Choroid plexus epithelial cell (primary cell): ENCODE results near the gene EEFSEC.

Source experiments
- DNase-seq: peaks from one replicate; pipeline ENCODE4 v3.0.0-alpha.2; 2010; ENCODE audit warnings: low read depth
- H3K4me3 ChIP-seq: 2 replicates; pipeline ENCODE4 v1.5.1; 2011; ENCODE audit warnings: low read depth, mild to moderate bottlenecking, control low read depth, low read length, moderate library complexity
- TF ChIP-seq, protein P1 (sequence below): conservative IDR thresholded peaks from 2 replicates; pipeline ENCODE4 v1.5.1; 2011; ENCODE audit warnings: low read depth, mild to moderate bottlenecking, control low read depth, inconsistent platforms, low read length, moderate library complexity

Gene EEFSEC

DNA sequence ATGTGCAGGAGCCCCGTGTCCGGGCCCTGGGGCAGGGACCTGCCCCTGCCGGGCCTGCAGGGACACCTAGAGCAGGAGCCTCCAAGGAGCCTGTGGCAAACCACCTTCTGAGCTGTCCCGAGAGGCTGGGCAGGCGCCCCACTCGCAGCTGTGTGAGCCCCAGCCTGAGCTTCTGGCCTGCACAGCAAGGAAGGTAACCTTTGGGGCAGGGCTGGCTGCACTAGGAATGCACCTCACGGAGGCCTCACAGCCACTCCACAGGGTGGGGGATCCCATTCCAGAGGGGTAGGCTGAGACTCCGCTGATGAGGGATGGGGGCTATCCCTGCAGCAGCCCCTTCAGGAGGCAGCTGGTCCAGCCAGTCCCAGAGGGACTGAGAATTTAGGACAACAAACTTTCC lies 245.3 kb downstream of the EEFSEC start:
- DNase-seq = no peak
- H3K4me3 ChIP-seq = no peak overlapping the region
- TF ChIP-seq, protein P1, sequence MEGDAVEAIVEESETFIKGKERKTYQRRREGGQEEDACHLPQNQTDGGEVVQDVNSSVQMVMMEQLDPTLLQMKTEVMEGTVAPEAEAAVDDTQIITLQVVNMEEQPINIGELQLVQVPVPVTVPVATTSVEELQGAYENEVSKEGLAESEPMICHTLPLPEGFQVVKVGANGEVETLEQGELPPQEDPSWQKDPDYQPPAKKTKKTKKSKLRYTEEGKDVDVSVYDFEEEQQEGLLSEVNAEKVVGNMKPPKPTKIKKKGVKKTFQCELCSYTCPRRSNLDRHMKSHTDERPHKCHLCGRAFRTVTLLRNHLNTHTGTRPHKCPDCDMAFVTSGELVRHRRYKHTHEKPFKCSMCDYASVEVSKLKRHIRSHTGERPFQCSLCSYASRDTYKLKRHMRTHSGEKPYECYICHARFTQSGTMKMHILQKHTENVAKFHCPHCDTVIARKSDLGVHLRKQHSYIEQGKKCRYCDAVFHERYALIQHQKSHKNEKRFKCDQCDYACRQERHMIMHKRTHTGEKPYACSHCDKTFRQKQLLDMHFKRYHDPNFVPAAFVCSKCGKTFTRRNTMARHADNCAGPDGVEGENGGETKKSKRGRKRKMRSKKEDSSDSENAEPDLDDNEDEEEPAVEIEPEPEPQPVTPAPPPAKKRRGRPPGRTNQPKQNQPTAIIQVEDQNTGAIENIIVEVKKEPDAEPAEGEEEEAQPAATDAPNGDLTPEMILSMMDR = no peak

DNA sequence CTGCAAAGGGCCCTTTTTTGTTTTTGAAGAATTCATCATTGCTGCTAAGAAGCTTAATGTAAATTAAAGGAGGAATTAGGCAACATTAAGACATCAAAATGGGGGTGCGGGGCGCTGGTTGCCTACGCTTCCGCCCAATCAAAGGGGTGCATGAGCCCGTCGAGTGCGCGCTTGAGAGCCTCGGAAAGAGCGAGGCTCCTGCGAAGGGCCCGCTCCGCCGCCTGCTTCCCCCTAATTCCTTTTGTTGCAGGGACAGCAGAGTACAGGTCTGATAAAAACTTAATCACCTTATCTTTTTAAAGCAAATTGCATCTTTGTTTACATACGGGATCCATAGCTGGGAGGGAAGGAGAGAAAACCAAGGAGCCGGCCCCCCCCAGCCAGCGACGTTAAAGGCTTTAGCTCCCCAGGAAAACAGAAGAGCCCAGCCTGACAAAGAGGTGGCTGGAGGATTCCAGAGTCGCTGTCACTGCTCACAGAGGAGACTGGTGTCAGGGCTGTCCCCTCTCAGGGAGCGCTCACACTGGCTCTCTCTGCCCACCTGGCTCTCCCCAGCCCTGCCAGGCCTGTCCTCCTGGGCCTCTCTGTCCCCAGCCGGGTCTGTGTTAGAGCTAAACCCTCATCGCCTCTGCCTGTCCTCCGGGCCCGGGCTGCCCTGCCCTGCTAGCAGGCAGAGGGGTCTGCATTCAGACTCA lies 246.1 kb downstream of the EEFSEC start:
- TF ChIP-seq, protein P1 = no peak
- no peak overlapping the region for H3K4me3 ChIP-seq
- DNase-seq = no peak

DNA sequence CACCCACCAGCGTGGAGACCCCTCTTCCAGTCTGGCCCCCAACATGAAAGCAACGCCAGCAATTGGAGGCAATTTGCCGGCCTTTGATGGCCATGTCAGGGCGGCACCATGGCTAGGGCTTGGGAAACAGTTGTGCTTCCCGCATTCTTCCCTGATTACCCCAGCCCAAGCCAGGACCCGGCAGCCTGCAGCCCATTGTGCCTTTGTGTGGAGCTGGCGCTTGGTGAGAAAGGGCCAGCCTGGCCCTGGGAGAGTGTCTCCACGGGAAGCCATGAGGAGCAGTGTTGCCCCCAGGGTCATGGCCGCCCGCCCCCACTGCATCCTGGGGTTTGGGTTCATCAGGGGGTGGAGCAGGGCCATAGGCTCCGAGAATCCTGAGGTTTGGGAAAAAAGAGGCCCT lies 247.4 kb downstream of the EEFSEC start:
- TF ChIP-seq, protein P1 = no peak
- DNase-seq = no peak

DNA sequence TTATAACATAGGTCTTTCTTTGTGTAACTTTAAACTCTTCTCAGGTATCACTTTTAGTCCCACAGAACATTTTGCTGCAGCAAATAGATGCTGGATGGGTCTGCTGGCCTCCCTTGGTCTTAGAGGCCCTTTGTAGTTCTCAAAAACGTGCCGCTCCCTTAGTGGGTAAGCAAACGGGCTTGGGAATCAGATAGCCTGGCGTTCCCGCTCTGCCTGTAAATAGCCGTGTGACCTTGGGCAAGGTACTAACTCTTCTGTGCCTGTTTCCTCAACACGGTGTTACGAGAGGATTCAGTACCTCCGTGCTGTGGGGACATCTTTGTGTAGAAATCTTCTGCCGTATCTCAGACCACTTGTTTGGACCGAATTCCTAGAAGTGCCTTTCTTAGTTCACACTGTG lies 249.0 kb downstream of the EEFSEC start:
- no peak for DNase-seq
- TF ChIP-seq, protein P1 = no peak
- no peak overlapping the region for H3K4me3 ChIP-seq

More for the DNA sequence above, 247.4 kb downstream of the EEFSEC start:
- H3K4me3 ChIP-seq = no peak overlapping the region

DNA sequence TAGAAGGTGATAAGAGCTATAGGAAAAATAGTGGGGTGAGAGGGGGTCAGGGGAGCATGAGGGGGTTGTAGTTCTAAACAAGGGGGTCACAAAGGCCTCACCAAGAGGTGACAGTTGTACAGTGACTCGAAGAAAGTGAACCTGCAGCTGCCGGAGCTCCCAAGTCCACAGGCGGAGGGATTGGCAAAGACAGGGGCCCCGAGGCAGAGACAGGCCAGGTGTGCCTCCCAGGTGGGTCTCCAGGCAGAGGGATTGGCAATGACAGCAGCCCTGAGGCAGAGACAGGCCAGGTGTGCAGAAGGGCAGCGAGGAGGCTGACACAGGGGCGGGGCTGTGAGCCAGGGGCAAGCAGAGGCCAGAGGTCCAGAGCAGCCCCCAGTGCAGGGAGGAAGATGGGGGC lies 249.7 kb downstream of the EEFSEC start:
- no peak overlapping the region for H3K4me3 ChIP-seq
- TF ChIP-seq, protein P1 = no peak
- DNase-seq = no peak

DNA sequence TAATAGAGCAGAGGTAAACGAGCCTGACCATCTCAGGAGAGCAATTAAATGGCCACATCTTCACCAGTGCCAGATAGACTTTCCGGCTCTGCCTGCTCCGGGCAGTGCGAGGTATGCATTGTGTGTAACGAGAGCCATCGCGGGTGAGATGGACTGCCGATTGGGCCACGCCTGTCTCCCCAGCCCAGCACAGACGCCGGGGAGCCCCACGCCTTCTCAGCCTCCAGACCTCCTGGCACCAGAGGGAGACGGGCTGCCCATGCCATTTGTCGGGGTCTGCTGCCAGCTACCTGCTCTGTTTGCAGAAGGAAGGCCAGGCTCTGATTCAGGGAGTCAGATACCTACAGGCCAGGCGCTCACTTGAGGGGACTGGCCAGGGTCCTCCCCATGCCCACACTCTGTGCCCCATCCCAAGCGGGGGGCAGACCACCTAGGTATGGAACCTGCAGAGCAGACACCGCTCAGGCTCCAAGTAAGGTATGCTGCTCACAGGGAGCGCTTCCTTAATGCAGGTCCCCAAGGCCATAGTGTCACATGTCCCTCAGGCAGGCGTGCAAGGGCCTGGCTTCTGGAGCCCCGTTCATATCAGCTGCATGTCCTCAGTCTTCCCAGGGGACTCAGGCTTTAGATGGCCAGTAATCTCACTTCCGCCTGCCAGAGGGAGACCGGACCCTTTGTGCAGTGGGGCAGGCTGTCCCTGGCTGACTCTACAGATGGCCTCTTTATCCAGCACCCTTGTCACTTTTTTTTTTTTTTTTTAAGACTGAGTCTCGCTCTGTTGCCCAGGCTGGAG lies 251.2 kb downstream of the EEFSEC start:
- DNase-seq = no peak
- H3K4me3 ChIP-seq = no peak overlapping the region
- TF ChIP-seq, protein P1 = no peak
